ENCODE data around the gene ATXN7L3. TPM values are rescaled to one million over a fixed set of nuclear protein-coding genes. Genes with fewer than 3 reads are reported as not detected.
A peak's percentile ranks its signal among the peaks of the same experiment; 100 is the strongest.

Gene ATXN7L3
- total and polyA plus RNA-seq, 9 of the 15 experiments (the other 6 are each of a cell fraction or from before 2014, with no cell fraction given) = 0.62 to 66.1 (median 33.2) TPM

DNA sequence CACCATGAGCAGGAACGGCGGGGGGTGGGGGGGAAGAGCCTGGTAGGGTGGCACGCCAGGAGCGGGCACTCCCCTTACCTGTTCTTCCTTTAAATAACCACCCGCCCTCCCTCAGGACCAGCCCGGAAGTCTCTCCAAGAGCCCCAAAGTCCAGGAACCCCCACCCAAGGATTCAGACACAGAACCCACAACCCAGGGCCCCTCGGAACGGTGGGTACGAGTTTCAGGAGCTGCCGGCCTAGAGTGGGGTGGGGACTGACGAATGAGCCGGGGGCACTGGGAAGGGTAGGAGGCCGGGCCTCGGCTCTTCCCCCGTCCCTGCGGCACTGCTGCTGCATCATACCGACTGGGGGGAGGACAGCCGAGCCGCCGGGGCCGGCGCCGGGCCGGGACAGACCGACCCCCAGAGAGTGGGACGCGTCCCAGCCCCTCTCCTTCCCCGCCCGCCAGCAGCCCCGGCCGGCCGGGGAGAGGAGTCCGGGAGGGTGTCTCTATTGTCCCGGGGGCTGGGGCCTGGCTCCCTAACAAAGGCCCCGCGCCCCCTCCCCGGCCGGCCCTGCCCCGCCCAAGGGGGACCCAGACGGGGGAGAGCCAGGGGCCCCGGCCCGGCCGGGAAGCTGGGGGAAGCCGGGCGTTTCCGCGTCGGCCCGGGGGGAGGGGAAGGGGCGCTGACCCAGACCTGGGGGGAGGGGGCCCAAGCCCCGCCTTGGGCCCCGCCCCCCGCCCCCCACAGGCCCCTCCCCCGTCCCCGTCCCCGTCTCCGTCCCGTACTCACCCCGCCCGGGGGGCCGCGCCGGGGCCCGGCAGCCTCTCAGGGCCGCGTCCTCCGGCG is 747 bp downstream of the ATXN7L3 start (continued):
- TF ChIP-seq, protein P1, sequence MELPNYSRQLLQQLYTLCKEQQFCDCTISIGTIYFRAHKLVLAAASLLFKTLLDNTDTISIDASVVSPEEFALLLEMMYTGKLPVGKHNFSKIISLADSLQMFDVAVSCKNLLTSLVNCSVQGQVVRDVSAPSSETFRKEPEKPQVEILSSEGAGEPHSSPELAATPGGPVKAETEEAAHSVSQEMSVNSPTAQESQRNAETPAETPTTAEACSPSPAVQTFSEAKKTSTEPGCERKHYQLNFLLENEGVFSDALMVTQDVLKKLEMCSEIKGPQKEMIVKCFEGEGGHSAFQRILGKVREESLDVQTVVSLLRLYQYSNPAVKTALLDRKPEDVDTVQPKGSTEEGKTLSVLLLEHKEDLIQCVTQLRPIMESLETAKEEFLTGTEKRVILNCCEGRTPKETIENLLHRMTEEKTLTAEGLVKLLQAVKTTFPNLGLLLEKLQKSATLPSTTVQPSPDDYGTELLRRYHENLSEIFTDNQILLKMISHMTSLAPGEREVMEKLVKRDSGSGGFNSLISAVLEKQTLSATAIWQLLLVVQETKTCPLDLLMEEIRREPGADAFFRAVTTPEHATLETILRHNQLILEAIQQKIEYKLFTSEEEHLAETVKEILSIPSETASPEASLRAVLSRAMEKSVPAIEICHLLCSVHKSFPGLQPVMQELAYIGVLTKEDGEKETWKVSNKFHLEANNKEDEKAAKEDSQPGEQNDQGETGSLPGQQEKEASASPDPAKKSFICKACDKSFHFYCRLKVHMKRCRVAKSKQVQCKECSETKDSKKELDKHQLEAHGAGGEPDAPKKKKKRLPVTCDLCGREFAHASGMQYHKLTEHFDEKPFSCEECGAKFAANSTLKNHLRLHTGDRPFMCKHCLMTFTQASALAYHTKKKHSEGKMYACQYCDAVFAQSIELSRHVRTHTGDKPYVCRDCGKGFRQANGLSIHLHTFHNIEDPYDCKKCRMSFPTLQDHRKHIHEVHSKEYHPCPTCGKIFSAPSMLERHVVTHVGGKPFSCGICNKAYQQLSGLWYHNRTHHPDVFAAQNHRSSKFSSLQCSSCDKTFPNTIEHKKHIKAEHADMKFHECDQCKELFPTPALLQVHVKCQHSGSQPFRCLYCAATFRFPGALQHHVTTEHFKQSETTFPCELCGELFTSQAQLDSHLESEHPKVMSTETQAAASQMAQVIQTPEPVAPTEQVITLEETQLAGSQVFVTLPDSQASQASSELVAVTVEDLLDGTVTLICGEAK (IDR thresholded peaks at IDR 0.05) = no peak
- TF ChIP-seq, protein P1 (CRISPR knock-in tag; IDR thresholded peaks at IDR 0.05) = no peak
- no peak for TF ChIP-seq HMGN3 (IDR thresholded peaks at IDR 0.05; ENCODE audit: borderline replicate concordance, extremely low read depth, insufficient read length, low read depth, low read length)
- TF ChIP-seq SMAD4 (CRISPR knock-in tag; conservative IDR thresholded peaks at IDR 0.05) = no peak
- no peak for TF ChIP-seq U2AF1 (optimal IDR thresholded peaks at IDR 0.05; ENCODE audit: low read depth, low read length)
- no peak for TF ChIP-seq CREB1 (IDR thresholded peaks at IDR 0.05)
- no peak for TF ChIP-seq CREB1 (CRISPR knock-in tag; IDR thresholded peaks at IDR 0.05)
- no peak for TF ChIP-seq NFIC (IDR thresholded peaks at IDR 0.05)
- 0 out of 2 replicates have a peak, but pooled peaks have one; percentile 4 for TF ChIP-seq NR1H2 (CRISPR knock-in tag; IDR thresholded peaks at IDR 0.05)
- TF ChIP-seq ZNF589 (CRISPR knock-in tag; IDR thresholded peaks at IDR 0.05; ENCODE audit: low read depth) = no peak
- no peak for TF ChIP-seq ZNF695 (CRISPR knock-in tag; IDR thresholded peaks at IDR 0.05)
- no peak for TF ChIP-seq HNRNPK (IDR thresholded peaks at IDR 0.05; ENCODE audit: low read depth, low read length, poor library complexity, severe bottlenecking)
- TF ChIP-seq ZNF133 (CRISPR knock-in tag; IDR thresholded peaks at IDR 0.05) = no peak
- no peak for TF ChIP-seq ZNF408 (CRISPR knock-in tag; IDR thresholded peaks at IDR 0.05; ENCODE audit: low read depth)
- TF ChIP-seq TRIM24 (IDR thresholded peaks at IDR 0.05) = no peak
- no peak for TF ChIP-seq ZNF696 (CRISPR knock-in tag; conservative IDR thresholded peaks at IDR 0.05)
- TF ChIP-seq ZNF140 (CRISPR knock-in tag; IDR thresholded peaks at IDR 0.05) = no peak
- no peak for TF ChIP-seq E4F1 (CRISPR knock-in tag; IDR thresholded peaks at IDR 0.05; ENCODE audit: borderline replicate concordance)

Data from K562 (cell line).